Mucosa of descending colon (tissue), 3 donors: ENCODE data around the gene FBXL16. TPM values are rescaled to one million over a fixed set of nuclear protein-coding genes. Genes with fewer than 3 reads are reported as not detected.
A peak's percentile ranks its signal among the peaks of the same experiment; 100 is the strongest.

Experiments
- ATAC-seq: fragments of 200-7000 bp; cut with Tn5 transposase; one replicate; pipeline ENCODE4 v1.9.1; 2020; ENCODE audit warnings: mild to moderate bottlenecking, moderate library complexity
- DNase-seq, 3 donors: peaks; one replicate each; pipeline ENCODE4 v3.0.0-alpha.2; 2020
- H3K36me3 ChIP-seq: fragments of 200-600 bp; one replicate; pipeline ENCODE4 v1.8.0; 2021; ENCODE audit warnings: low read depth, mild to moderate bottlenecking
- H3K4me1 ChIP-seq: fragments of 200-600 bp; one replicate; pipeline ENCODE4 v1.8.0; 2021; ENCODE audit warnings: low read depth, mild to moderate bottlenecking
- H3K4me3 ChIP-seq: fragments of 200-600 bp; one replicate; pipeline ENCODE4 v1.8.0; 2021; ENCODE audit warnings: mild to moderate bottlenecking
- H3K9me3 ChIP-seq: fragments of 200-600 bp; one replicate; pipeline ENCODE4 v1.8.0; 2021; ENCODE audit warnings: mild to moderate bottlenecking
- intact Hi-C, 2 donors: fragments of 100-400 bp; cut with DNase I in 1 of 2; cut with micrococcal nuclease in 1 of 2; formaldehyde crosslinking; loops; one replicate each; pipeline versions ENCODE4 v1.11.0 to v1.11.1; 2022; cut with DNase I, micrococcal nuclease
- total RNA-seq, 3 donors: library from RNA; stranded (reverse); fragmentation: NEBNext Ultra II Directional in 2 of 3; extraction: Animal tissue kit (Norgen Biotek cat#: 25700) in 2 of 3; gene quantifications; one replicate each; pipeline versions ENCODE4 v1.2.1 to v1.2.4, GENCODE V29; 2021 to 2023
- TF ChIP-seq, protein P1 (sequence below): fragments of 200-600 bp; IDR thresholded peaks from one replicate; pipeline ENCODE4 v1.8.0; 2022; ENCODE audit warnings: antibody characterized with exemption, mild to moderate bottlenecking
- donor health status: DM: no; HTN: no; CAD: no; lungs with moderate emphysema.
- donor health status: DM: no; HTN: no; CAD: no.
- donor health status: DM: no; HTN: yes; CAD: no.

Gene FBXL16
- total RNA-seq, 3 donors from 2014 or later = 1.3 to 2.2 (median 2.1) TPM

GRCh38 chr16:659618-660017 is 46.0 kb downstream of the FBXL16 start:
- no peak for ATAC-seq
- TF ChIP-seq, protein P1, sequence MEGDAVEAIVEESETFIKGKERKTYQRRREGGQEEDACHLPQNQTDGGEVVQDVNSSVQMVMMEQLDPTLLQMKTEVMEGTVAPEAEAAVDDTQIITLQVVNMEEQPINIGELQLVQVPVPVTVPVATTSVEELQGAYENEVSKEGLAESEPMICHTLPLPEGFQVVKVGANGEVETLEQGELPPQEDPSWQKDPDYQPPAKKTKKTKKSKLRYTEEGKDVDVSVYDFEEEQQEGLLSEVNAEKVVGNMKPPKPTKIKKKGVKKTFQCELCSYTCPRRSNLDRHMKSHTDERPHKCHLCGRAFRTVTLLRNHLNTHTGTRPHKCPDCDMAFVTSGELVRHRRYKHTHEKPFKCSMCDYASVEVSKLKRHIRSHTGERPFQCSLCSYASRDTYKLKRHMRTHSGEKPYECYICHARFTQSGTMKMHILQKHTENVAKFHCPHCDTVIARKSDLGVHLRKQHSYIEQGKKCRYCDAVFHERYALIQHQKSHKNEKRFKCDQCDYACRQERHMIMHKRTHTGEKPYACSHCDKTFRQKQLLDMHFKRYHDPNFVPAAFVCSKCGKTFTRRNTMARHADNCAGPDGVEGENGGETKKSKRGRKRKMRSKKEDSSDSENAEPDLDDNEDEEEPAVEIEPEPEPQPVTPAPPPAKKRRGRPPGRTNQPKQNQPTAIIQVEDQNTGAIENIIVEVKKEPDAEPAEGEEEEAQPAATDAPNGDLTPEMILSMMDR = no peak

DNA sequence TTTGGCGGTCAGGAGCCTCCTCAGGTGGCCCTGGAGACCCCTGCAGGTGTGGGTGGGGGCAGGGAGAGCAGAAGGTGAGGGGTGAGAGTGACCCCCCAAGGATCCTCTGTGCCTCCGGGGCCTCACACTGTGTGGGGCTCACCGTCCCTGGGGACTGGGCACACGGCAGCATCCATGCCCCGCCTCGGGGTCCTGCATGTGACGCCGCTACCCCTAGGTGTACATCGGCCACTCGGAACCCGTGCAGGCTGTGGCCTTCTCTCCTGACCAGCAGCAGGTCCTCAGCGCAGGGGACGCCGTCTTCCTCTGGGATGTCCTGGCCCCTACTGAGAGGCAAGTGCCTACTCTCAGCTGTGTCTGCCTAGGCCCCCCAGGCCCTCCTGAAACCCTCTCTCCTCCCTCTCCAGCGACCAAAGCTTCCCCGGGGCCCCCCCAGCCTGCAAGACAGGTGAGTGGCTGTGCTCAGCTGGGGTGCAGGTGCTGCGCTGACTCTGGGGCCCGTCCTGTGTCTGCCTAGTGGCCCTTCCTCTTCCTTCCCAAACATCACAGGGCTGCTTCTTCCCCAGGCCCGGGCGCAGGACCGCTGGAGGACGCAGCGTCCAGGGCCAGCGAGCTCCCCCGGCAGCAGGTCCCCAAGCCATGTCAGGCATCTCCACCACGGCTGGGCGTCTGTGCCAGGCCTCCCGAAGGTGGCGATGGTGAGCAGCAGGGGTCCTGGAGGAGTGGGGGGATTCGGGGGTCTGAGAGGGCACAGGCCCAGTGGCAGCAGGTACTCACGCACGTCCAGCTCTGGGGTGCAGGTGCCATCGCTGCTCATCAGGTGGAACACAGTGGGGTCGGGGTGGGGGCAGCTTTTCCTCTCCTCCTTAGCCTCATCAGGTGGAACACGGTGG is 46.7 kb downstream of the FBXL16 start:
- TF ChIP-seq, protein P1 = no peak
- Histone ChIP-seq H3K4me1 (peaks cover 12% of the 10 kb centered on the region), H3K36me3 (no peaks in the 10 kb centered on the region), H3K4me3 (no peak overlapping the region), H3K9me3 (no peaks in the 10 kb centered on the region)
- no peak for ATAC-seq
- intact Hi-C loops = loop anchor here in 1 of 2 donors (10.0 kb wide), 1 partner anchor 64 kb away; the partner anchor contains the start of gene RAB40C
- no peak for DNase-seq

More at GRCh38 chr16:659618-660017, 46.0 kb downstream of the FBXL16 start:
- peak in 1 of 3 donors; percentile 46 for DNase-seq
- Histone ChIP-seq H3K36me3 (no peaks in the 10 kb centered on the region), H3K4me1 (peaks cover 12% of the 10 kb centered on the region), H3K4me3 (no peak overlapping the region), H3K9me3 (no peaks in the 10 kb centered on the region)
- intact Hi-C loops = loop anchor here (10.0 kb wide), 2 partner anchors 65 to 85 kb away; partner anchors contain the start of gene RAB40C (in 1 of the 2)

DNA sequence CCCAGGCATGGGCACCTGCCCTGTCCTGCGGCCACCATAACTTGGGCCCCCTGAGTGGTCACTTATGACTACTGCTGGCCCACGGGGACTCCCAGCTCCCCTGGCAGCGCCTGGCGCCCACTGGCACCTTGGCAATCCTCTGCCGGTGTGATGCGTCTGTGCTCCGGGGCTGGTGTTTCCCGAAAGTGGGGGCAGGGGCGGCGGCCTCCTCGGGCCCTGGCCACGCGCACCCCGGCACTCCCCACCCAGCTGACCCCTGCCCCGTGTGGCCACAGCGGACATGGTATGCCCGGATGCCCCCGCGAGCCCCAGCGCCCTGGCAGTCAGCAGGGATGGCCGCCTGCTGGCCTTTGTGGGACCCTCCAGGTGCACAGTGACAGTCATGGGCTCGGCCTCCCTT is 48.1 kb downstream of the FBXL16 start:
- DNase-seq (no peak), ATAC-seq (no peak)
- H3K4me1 ChIP-seq = peaks cover 12% of the 10 kb centered on the region
- no peaks in the 10 kb centered on the region for H3K9me3 ChIP-seq
- intact Hi-C loops = loop anchor here in 1 of 2 donors (10.0 kb wide), 1 partner anchor 63 kb away; the partner anchor contains the start of gene RAB40C
- H3K36me3 ChIP-seq = no peaks in the 10 kb centered on the region
- TF ChIP-seq, protein P1 = no peak
- H3K4me3 ChIP-seq = no peak overlapping the region

DNA sequence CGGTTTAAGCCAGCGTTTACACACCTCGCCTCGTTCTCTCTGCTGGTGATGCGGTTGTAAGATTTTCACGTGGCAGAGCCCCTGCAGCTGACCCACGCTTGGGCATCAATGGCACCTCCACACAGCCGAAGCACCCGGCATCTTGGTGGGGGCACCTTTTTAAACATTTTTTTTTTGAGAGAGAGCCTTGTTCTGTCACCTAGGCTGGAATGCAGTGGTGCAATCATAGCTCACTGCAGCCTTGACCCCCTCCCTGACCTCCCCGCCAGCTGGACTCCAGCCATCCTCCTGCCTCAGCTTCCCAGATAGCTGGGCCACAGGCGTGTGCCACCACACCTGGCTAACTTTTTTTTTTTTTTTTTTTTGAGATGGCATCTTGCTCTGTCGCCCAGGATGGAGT is 51.6 kb downstream of the FBXL16 start:
- Histone ChIP-seq H3K36me3 (no peaks in the 10 kb centered on the region), H3K4me1 (peaks cover 8% of the 10 kb centered on the region), H3K9me3 (no peaks in the 10 kb centered on the region), H3K4me3 (no peak overlapping the region)
- intact Hi-C loops = loop anchor here in 1 of 2 donors (10.0 kb wide), 1 partner anchor 59 kb away; the partner anchor contains the start of gene RAB40C
- TF ChIP-seq, protein P1 = no peak
- DNase-seq (no peak), ATAC-seq (no peak)

GRCh38 chr16:652454-653305 is 52.9 kb downstream of the FBXL16 start:
- TF ChIP-seq, protein P1 = no peak
- H3K4me3 ChIP-seq = no peak overlapping the region
- H3K4me1 ChIP-seq = peaks cover 16% of the 10 kb centered on the region
- H3K36me3 ChIP-seq = no peaks in the 10 kb centered on the region
- intact Hi-C loops = loop anchor here in 1 of 2 donors (10.0 kb wide), 1 partner anchor 58 kb away; the partner anchor contains the start of gene RAB40C
- no peaks in the 10 kb centered on the region for H3K9me3 ChIP-seq
- ATAC-seq (no peak), DNase-seq (no peak)
